Body of pancreas (tissue), 4 donors: ENCODE data around the gene PLXDC2.

Experiments
- CTCF ChIP-seq, 7 experiments: fragments of 450-650 bp in 4 of 7; fragments of 200-600 bp in 3 of 7; sonication (generic) in 3 of 7; IDR thresholded peaks; one replicate each; pipeline ENCODE4 v1.5.1; 2016 to 2019; ENCODE audit warnings: antibody characterized with exemption in 7 of 7
- POLR2A ChIP-seq, 3 donors: fragments of 450-650 bp; IDR thresholded peaks; one replicate each; pipeline ENCODE4 v1.6.1; 2016; ENCODE audit warnings: antibody characterized with exemption in 3 of 3, mild to moderate bottlenecking in 2 of 3

- TF ChIP-seq POLR2A (IDR thresholded peaks at IDR 0.05) (no peak), CTCF (IDR thresholded peaks at IDR 0.05) (no peak)
These were observed 19.7 kb downstream of the PLXDC2 start for GRCh38 chr10:19835952-19836351.
